Choroid plexus epithelial cell (primary cell): ENCODE measurements around the gene AKAP10.
"Not testable (repeated sequence)": the region's sequence is repeated elsewhere in the genome, so short reads cannot be mapped to it uniquely, and the experiment has no call there.

Experiments used
- DNase-seq: peaks from one replicate; pipeline ENCODE4 v3.0.0-alpha.2; 2010; ENCODE audit warnings: low read depth
- H3K4me3 ChIP-seq: 2 replicates; pipeline ENCODE4 v1.5.1; 2011; ENCODE audit warnings: low read depth, mild to moderate bottlenecking, control low read depth, low read length, moderate library complexity
- TF ChIP-seq, protein P1 (sequence below): conservative IDR thresholded peaks from 2 replicates; pipeline ENCODE4 v1.5.1; 2011; ENCODE audit warnings: low read depth, mild to moderate bottlenecking, control low read depth, inconsistent platforms, low read length, moderate library complexity

AKAP10 gene

DNA sequence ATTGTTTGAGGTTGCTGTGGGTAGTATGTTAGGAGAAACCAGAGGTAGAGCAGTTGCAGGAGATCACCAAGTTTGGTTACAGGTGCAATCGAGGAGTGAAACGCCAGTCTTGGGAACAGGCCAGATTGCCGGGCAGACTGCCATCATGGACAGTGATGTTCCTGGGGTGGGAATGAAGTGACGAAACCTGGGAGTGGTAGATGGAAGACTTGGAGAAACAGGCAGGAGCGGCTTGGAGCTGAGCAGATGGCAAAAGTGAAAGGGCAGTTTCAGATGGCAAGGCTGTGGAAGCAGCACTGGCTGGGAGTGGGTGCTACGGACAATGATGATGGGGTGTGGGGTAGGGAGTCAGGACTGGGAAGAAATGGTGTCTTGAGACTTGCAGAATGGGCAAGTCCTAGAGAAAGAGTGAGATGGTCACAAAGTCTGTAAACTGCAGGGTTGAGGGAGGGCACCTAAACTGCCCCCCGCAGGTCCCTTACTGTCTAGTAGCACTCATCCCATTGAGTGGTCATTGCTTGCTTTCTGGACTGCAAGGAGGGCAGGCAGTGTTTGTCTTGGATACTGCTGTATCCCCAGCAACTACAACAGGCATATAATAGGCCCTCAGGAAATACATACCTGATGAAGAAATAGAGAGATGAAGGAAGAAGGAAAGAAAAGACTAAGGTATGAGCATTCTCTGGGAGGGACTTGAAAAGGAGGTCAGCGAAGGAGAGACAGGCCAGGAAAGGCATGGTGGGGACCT, 80.4 kb downstream of the AKAP10 start:
- TF ChIP-seq, protein P1, sequence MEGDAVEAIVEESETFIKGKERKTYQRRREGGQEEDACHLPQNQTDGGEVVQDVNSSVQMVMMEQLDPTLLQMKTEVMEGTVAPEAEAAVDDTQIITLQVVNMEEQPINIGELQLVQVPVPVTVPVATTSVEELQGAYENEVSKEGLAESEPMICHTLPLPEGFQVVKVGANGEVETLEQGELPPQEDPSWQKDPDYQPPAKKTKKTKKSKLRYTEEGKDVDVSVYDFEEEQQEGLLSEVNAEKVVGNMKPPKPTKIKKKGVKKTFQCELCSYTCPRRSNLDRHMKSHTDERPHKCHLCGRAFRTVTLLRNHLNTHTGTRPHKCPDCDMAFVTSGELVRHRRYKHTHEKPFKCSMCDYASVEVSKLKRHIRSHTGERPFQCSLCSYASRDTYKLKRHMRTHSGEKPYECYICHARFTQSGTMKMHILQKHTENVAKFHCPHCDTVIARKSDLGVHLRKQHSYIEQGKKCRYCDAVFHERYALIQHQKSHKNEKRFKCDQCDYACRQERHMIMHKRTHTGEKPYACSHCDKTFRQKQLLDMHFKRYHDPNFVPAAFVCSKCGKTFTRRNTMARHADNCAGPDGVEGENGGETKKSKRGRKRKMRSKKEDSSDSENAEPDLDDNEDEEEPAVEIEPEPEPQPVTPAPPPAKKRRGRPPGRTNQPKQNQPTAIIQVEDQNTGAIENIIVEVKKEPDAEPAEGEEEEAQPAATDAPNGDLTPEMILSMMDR, result no peak
- no peak overlapping the region for H3K4me3 ChIP-seq
- DNase-seq, result no peak

DNA sequence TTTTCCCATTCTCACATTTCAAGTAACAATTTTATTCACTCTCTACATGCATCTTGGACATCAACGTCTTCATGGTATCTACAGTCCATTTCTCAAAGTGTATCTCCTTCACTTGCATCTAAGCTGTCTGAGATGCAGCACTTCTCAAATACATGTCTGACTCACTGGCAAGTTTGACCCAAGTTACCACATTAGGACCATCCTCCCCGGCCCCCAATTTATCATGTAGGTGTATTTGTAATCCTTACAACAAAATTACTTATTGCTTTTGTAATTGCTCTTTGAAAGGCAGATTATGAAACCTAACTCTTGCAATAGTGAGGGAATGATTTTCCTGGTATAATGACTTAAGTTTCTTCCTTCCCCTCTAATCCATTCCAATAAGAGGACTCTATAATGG, 80.9 kb downstream of the AKAP10 start:
- TF ChIP-seq, protein P1, result no peak
- no peak for DNase-seq
- H3K4me3 ChIP-seq, result no peak overlapping the region

DNA sequence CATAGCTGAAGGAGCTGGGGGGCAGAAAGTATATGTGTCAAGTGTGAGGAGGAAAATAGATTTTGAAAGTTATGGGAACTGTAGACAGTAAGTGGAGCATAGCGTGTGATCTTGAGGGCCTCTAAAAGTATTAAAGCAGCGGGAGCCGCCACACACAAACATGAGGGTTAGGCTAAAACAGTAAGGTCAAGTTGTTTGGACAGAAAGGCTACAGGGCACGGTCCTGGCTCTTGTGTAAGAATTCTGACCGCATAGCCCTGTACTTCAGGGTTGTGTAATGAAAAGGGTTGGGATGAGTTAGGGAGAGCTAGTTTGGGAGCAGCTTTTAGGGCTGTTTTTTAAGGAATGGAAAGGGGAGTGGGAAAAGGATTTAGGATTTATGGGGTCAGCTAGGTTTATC, 87.1 kb downstream of the AKAP10 start:
- H3K4me3 ChIP-seq, result not testable (repeated sequence)
- DNase-seq, result peak; percentile 10

DNA sequence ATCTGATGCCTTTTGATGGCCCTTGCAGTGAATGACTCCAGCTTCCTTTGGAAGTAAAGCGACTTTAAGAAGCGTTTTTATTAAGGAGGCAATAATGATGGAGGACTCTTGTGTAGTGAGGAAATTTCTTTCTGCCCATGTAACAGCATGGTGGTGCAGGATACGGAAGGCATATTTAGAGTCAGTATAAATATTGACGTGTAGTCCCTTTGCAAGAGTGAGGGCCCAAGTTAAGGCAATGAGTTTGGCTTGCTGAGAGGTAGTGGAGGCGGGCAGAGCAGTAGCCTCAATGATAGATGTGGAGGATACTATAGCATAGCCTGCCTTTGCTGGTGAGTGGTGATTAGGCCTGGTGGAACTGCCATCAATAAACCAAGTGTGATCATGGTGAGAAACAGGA, 87.6 kb downstream of the AKAP10 start:
- not testable (repeated sequence) for H3K4me3 ChIP-seq, DNase-seq

DNA sequence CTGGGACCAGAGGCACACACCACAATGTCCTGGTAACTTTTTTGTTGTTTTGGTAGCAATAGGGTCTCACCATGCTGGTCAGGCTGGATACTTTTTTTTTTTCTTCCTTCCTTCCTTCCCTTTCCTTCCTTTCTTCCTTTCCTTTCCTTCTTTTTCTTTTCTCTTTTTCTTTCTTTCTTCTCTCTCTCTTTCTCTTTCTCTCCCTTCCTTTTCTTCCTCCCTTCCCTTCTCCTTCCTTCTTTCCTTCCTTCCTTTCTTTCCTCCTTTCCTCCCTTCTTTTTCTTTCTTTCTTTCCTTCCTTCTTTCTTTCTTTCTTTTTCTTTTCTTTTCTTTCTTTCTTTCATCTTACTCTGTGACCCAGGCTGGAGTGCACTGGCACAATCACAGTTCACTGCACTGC, 91.5 kb downstream of the AKAP10 start:
- TF ChIP-seq, protein P1, result no peak
- H3K4me3 ChIP-seq, result no peak overlapping the region
- DNase-seq, result no peak

DNA sequence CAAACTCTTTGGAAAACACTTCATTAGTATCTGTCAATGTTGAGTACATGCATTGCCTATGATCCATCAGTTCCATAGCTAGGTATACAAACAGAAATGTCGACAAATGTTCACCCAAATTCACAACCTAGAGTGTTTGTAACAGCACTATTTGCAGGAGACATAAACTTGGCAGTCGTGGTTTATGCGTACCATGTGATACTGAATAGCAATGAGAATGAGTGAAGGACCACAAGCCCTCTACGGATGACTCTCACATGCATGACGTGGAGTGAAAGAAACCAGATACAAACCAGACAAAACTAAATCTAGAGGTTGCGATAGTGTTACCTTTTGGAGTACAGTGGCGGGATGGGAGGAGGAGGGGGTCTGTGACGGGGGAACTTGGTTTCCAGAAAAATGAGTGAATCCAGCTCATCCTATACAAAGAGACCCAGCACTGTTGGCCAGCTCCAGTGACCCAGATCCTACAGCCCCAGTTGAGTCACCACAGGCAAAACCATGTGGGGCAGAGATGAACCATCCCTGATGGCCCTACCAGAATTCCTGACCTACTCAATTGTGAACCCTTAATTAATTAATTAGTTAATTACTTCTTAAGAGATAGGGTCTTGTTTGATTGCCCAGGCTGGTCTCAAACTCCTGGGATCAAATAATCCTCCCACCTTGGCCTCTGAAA, 94.0 kb downstream of the AKAP10 start:
- TF ChIP-seq, protein P1, result no peak
- DNase-seq, result no peak
- no peak overlapping the region for H3K4me3 ChIP-seq

DNA sequence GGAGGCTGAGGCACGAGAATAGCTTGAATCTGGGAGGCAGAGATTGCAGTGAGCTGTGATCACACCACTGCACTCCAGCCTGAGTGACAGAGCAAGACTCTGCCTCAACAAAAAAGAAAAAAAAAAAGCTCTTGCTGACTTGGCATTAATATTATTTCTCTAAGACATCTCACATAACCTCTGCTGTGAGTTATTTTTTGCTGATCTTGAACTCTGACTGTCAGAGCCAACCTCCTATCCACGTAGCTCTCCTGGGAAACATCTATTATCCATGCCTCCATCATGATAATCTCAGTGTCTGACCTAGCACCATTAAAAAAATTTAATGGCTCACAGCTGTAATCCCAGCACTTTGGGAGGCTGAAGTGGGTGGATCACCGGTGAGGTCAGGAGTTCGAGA, 97.2 kb downstream of the AKAP10 start:
- TF ChIP-seq, protein P1, result no peak
- no peak for DNase-seq
- H3K4me3 ChIP-seq, result no peak overlapping the region

DNA sequence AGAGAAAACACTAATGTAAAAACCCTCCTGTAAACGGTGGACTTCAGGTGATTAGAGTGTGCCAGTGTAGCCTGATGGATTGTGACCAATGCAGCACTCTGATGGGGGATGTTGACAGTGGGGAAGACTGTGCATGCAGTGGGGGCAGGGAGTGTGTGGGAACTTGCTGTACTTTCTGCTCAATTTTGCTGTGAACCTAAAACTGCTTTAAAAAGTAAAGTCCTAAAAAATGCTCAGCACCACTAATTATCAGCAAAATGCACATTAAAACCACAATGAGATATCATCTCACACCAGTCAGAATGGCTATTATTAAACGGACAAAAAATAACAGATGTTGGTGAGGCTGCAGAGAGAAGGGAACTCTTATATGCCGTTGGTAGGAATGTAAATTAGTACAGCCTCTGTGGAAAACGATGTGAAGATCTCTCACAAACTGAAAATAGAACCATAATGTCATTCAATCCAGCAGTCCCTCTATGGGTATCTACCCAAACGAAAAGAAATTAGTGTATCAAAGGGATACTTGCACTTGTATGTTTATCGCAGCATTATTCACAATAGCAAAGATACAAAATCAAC, 100.2 kb downstream of the AKAP10 start:
- no peak overlapping the region for H3K4me3 ChIP-seq
- TF ChIP-seq, protein P1, result no peak
- no peak for DNase-seq
